Calu3 (cell line): ENCODE data around the gene TYSND1. TPM values are rescaled to one million over a fixed set of nuclear protein-coding genes. Genes with fewer than 3 reads are reported as not detected.

ENCODE experiments used
- BruUV-seq: library from RNA; stranded (reverse); fragments of 400-500 nt; replicated peaks from 2 replicates; lab custom pipeline; 2021; lab: Mats Ljungman, UMichigan
- CTCF ChIA-PET: fragments of 300-600 bp; sonication (Branson Sonifier 250); formaldehyde crosslinking; loops from one replicate; lab custom pipeline; 2022; ENCODE audit warnings: antibody characterized with exemption; lab: Charles Lee
- DNase-seq: peaks from one replicate; pipeline ENCODE4 v3.0.0; 2022
- H3K27ac Mint-ChIP-seq: one replicate; pipeline ENCODE4 v1.8.0; 2022; ENCODE audit warnings: mixed read lengths; ENCODE audit not compliant: unreplicated experiment
- H3K27me3 Mint-ChIP-seq: one replicate; pipeline ENCODE4 v1.8.0; 2022; ENCODE audit warnings: mixed read lengths; ENCODE audit not compliant: unreplicated experiment
- H3K36me3 Mint-ChIP-seq: one replicate; pipeline ENCODE4 v1.8.0; 2022; ENCODE audit warnings: mild to moderate bottlenecking, moderate library complexity, mixed read lengths; ENCODE audit not compliant: insufficient read depth, unreplicated experiment
- H3K4me1 Mint-ChIP-seq: one replicate; pipeline ENCODE4 v1.8.0; 2022; ENCODE audit warnings: mild to moderate bottlenecking, low read depth, mixed read lengths; ENCODE audit not compliant: unreplicated experiment
- H3K4me3 Mint-ChIP-seq: one replicate; pipeline ENCODE4 v1.8.0; 2022; ENCODE audit warnings: mild to moderate bottlenecking, low read depth, moderate library complexity, mixed read lengths; ENCODE audit not compliant: unreplicated experiment
- H3K9me3 Mint-ChIP-seq: one replicate; pipeline ENCODE4 v1.8.0; 2022; ENCODE audit warnings: low read depth, mixed read lengths; ENCODE audit not compliant: unreplicated experiment
- intact Hi-C: fragments of 100-400 bp; cut with micrococcal nuclease; formaldehyde crosslinking; loops from one replicate; pipeline ENCODE4 v1.10.0; 2022; ENCODE audit not compliant: unreplicated experiment
- total RNA-seq: library from RNA; stranded (reverse); gene quantifications from 2 replicates; pipeline ENCODE4 v1.2.3, GENCODE V29; 2022
- TF ChIP-seq, protein P1 (sequence below): fragments of 200-600 bp; IDR thresholded peaks from one replicate; pipeline ENCODE4 v1.8.0; 2022; ENCODE audit warnings: antibody characterized with exemption; ENCODE audit not compliant: unreplicated experiment

The TYSND1 gene
- total RNA-seq, 1 experiment from 2014 or later = 21.4 TPM

- intact Hi-C loops = no loop called here
- Mint-ChIP-seq H3K36me3 (peaks cover 9% of the 10 kb centered on the region), H3K4me1 (no peaks in the 10 kb centered on the region), H3K27ac (no peak overlapping the region), H3K9me3 (peaks cover 2% of the 10 kb centered on the region), H3K27me3 (no peaks in the 10 kb centered on the region), H3K4me3 (no peak overlapping the region)
- TF ChIP-seq, protein P1, sequence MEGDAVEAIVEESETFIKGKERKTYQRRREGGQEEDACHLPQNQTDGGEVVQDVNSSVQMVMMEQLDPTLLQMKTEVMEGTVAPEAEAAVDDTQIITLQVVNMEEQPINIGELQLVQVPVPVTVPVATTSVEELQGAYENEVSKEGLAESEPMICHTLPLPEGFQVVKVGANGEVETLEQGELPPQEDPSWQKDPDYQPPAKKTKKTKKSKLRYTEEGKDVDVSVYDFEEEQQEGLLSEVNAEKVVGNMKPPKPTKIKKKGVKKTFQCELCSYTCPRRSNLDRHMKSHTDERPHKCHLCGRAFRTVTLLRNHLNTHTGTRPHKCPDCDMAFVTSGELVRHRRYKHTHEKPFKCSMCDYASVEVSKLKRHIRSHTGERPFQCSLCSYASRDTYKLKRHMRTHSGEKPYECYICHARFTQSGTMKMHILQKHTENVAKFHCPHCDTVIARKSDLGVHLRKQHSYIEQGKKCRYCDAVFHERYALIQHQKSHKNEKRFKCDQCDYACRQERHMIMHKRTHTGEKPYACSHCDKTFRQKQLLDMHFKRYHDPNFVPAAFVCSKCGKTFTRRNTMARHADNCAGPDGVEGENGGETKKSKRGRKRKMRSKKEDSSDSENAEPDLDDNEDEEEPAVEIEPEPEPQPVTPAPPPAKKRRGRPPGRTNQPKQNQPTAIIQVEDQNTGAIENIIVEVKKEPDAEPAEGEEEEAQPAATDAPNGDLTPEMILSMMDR = no peak
- no peak for DNase-seq
- BruUV-seq = no TSS peak
- CTCF ChIA-PET = interaction anchor here (0.7 kb wide), 1 partner anchor 239 kb away, joined by 11 read pairs; no protein-coding TSS in a partner anchor
These were observed 25.1 kb downstream of the TYSND1 start for GRCh38 chr10:70121281-70121949.

GRCh38 chr10:70120417-70120816 is 26.1 kb downstream of the TYSND1 start:
- Mint-ChIP-seq H3K36me3 (peaks cover 15% of the 10 kb centered on the region), H3K9me3 (peaks cover 2% of the 10 kb centered on the region), H3K4me1 (no peaks in the 10 kb centered on the region), H3K27ac (no peak overlapping the region), H3K27me3 (no peaks in the 10 kb centered on the region), H3K4me3 (no peak overlapping the region)
- no peak for DNase-seq
- no TSS peak for BruUV-seq
- intact Hi-C loops = no loop called here
- CTCF ChIA-PET = interaction anchor here (0.7 to 1.1 kb wide), 2 partner anchors 26 to 240 kb away, joined by 3 to 11 read pairs; partner anchors contain the start of gene TYSND1
- TF ChIP-seq, protein P1 = no peak

GRCh38 chr10:70119623-70120022 is 26.9 kb downstream of the TYSND1 start:
- no peak overlapping the region for H3K4me3 Mint-ChIP-seq
- no TSS peak for BruUV-seq
- CTCF ChIA-PET = interaction anchor here (1.1 kb wide), 1 partner anchor 27 kb away, joined by 3 read pairs; the partner anchor contains the start of gene TYSND1

GRCh38 chr10:70119197-70119596 is 27.3 kb downstream of the TYSND1 start:
- CTCF ChIA-PET = interaction anchor here (1.9 kb wide), 1 partner anchor 27 kb away, joined by 7 read pairs; the partner anchor contains the start of gene TYSND1
- DNase-seq = no peak
- intact Hi-C loops = no loop called here

More at GRCh38 chr10:70119623-70120022, 26.9 kb downstream of the TYSND1 start:
- intact Hi-C loops = no loop called here
- no peak for DNase-seq
- Mint-ChIP-seq H3K36me3 (peaks cover 21% of the 10 kb centered on the region), H3K27ac (no peak overlapping the region), H3K4me1 (no peaks in the 10 kb centered on the region), H3K27me3 (no peaks in the 10 kb centered on the region), H3K9me3 (no peaks in the 10 kb centered on the region)
- TF ChIP-seq, protein P1 = no peak

More at GRCh38 chr10:70119197-70119596, 27.3 kb downstream of the TYSND1 start:
- Mint-ChIP-seq H3K27me3 (no peaks in the 10 kb centered on the region), H3K27ac (no peak overlapping the region), H3K4me1 (no peaks in the 10 kb centered on the region), H3K36me3 (peaks cover 21% of the 10 kb centered on the region), H3K4me3 (no peak overlapping the region), H3K9me3 (no peaks in the 10 kb centered on the region)
- TF ChIP-seq, protein P1 = no peak
- BruUV-seq = no TSS peak
